ENCODE measurements around the gene EEF1B2. TPM values are rescaled to one million over a fixed set of nuclear protein-coding genes. Genes with fewer than 3 reads are reported as not detected.
"Not testable (repeated sequence)": the region's sequence is repeated elsewhere in the genome, so short reads cannot be mapped to it uniquely, and the experiment has no call there.

EEF1B2 gene
- total RNA-seq, 1 donor from 2014 or later: 453 TPM

GRCh38 chr2:206160125-206160806 lies 571 bp downstream of the EEF1B2 start:
- H3K27ac Mint-ChIP-seq: peak overlapping the region; percentile 99
- no peak for DNase-seq (ENCODE audit: low spot score, unreplicated experiment)
- TF ChIP-seq CTCF (IDR thresholded peaks at IDR 0.05; ENCODE audit: unreplicated experiment): no peak
- peaks cover 29% of the 10 kb centered on the region for H3K36me3 Mint-ChIP-seq (ENCODE audit: insufficient read depth)
- H3K9me3 Mint-ChIP-seq (ENCODE audit: low read depth): no peaks in the 10 kb centered on the region
- H3K4me3 Mint-ChIP-seq (ENCODE audit: low read depth): peak overlapping the region; percentile 99
- H3K4me1 Mint-ChIP-seq (ENCODE audit: low read depth): peaks cover 19% of the 10 kb centered on the region
- H3K27me3 Mint-ChIP-seq: no peaks in the 10 kb centered on the region

- no peaks in the 10 kb centered on the region for H3K9me3 Mint-ChIP-seq (ENCODE audit: low read depth)
- DNase-seq (ENCODE audit: low spot score, unreplicated experiment): no peak
- H3K4me3 Mint-ChIP-seq (ENCODE audit: low read depth): peak overlapping the region; percentile 99
- H3K36me3 Mint-ChIP-seq (ENCODE audit: insufficient read depth): peaks cover 29% of the 10 kb centered on the region
- no peaks in the 10 kb centered on the region for H3K27me3 Mint-ChIP-seq
- peaks cover 19% of the 10 kb centered on the region for H3K4me1 Mint-ChIP-seq (ENCODE audit: low read depth)
- TF ChIP-seq CTCF (IDR thresholded peaks at IDR 0.05; ENCODE audit: unreplicated experiment): no peak
- H3K27ac Mint-ChIP-seq: peak overlapping the region; percentile 99
These were observed 1.1 kb downstream of the EEF1B2 start for GRCh38 chr2:206160807-206161179.

GRCh38 chr2:206162401-206162800 lies 2.7 kb downstream of the EEF1B2 start:
- not testable (repeated sequence) for DNase-seq (ENCODE audit: low spot score, unreplicated experiment); H3K27ac Mint-ChIP-seq; H3K4me3 Mint-ChIP-seq (ENCODE audit: low read depth); H3K27me3 Mint-ChIP-seq; H3K9me3 Mint-ChIP-seq (ENCODE audit: low read depth)
- H3K36me3 Mint-ChIP-seq (ENCODE audit: insufficient read depth): peaks cover 34% of the 10 kb centered on the region
- H3K4me1 Mint-ChIP-seq (ENCODE audit: low read depth): peaks cover 17% of the 10 kb centered on the region

- Mint-ChIP-seq H3K4me3 (ENCODE audit: low read depth) (no peak overlapping the region), H3K4me1 (ENCODE audit: low read depth) (peaks cover 15% of the 10 kb centered on the region), H3K27me3 (no peaks in the 10 kb centered on the region), H3K36me3 (ENCODE audit: insufficient read depth) (peaks cover 35% of the 10 kb centered on the region), H3K27ac (peak overlapping the region; percentile 78), H3K9me3 (ENCODE audit: low read depth) (peaks cover 4% of the 10 kb centered on the region)
- TF ChIP-seq CTCF (IDR thresholded peaks at IDR 0.05; ENCODE audit: unreplicated experiment): no peak
- no peak for DNase-seq (ENCODE audit: low spot score, unreplicated experiment)
These were observed 3.7 kb downstream of the EEF1B2 start for GRCh38 chr2:206163251-206163880.

- peak overlapping the region; percentile 41 for H3K27ac Mint-ChIP-seq
- DNase-seq (ENCODE audit: low spot score, unreplicated experiment): peak; percentile 24
- peaks cover 6% of the 10 kb centered on the region for H3K9me3 Mint-ChIP-seq (ENCODE audit: low read depth)
- peaks cover 13% of the 10 kb centered on the region for H3K4me1 Mint-ChIP-seq (ENCODE audit: low read depth)
- no peaks in the 10 kb centered on the region for H3K27me3 Mint-ChIP-seq
- TF ChIP-seq CTCF (IDR thresholded peaks at IDR 0.05; ENCODE audit: unreplicated experiment): peak; percentile 88
- no peak overlapping the region for H3K4me3 Mint-ChIP-seq (ENCODE audit: low read depth)
- H3K36me3 Mint-ChIP-seq (ENCODE audit: insufficient read depth): peaks cover 41% of the 10 kb centered on the region
These were observed 4.7 kb downstream of the EEF1B2 start for GRCh38 chr2:206164261-206164862.

GRCh38 chr2:206168230-206168629 lies 8.5 kb downstream of the EEF1B2 start:
- not testable (repeated sequence) for H3K4me1 Mint-ChIP-seq (ENCODE audit: low read depth); H3K4me3 Mint-ChIP-seq (ENCODE audit: low read depth); H3K27ac Mint-ChIP-seq; DNase-seq (ENCODE audit: low spot score, unreplicated experiment); H3K9me3 Mint-ChIP-seq (ENCODE audit: low read depth); H3K27me3 Mint-ChIP-seq
- peaks cover 30% of the 10 kb centered on the region for H3K36me3 Mint-ChIP-seq (ENCODE audit: insufficient read depth)

GRCh38 chr2:206171624-206172397 lies 12.1 kb downstream of the EEF1B2 start:
- H3K9me3 Mint-ChIP-seq (ENCODE audit: low read depth); H3K4me1 Mint-ChIP-seq (ENCODE audit: low read depth); DNase-seq (ENCODE audit: low spot score, unreplicated experiment); H3K27me3 Mint-ChIP-seq; H3K27ac Mint-ChIP-seq; H3K4me3 Mint-ChIP-seq (ENCODE audit: low read depth): not testable (repeated sequence)
- peaks cover 20% of the 10 kb centered on the region for H3K36me3 Mint-ChIP-seq (ENCODE audit: insufficient read depth)
